ENCODE data around the gene ABCF1.

Gene ABCF1

GRCh38 chr6:30635834-30636233 is 64.6 kb downstream of the ABCF1 start:
- no peak for DNase-seq

GRCh38 chr6:30640481-30640880 is 69.2 kb downstream of the ABCF1 start:
- DNase-seq = no peak

- no peak for DNase-seq
Observed at GRCh38 chr6:30641048-30641447, 69.8 kb downstream of the ABCF1 start.

All from stimulated activated CD4-positive, alpha-beta T cell treated with anti-CD3 and anti-CD28 coated beads, Interleukin-15, amount 100 ng/mL, for 24 hours (primary cell).